ENCODE measurements around the gene OCA2. TPM values are rescaled to one million over a fixed set of nuclear protein-coding genes. Genes with fewer than 3 reads are reported as not detected.
"Not testable (repeated sequence)": the region's sequence is repeated elsewhere in the genome, so short reads cannot be mapped to it uniquely, and the experiment has no call there.

Gene OCA2
- total RNA-seq, 1 donor from 2014 or later: not detected

GRCh38 chr15:28023933-28024888 is 74.9 kb downstream of the OCA2 start:
- DNase-seq (ENCODE audit: low read depth in 2 of 2): no peak

GRCh38 chr15:28023422-28023821 is 75.7 kb downstream of the OCA2 start:
- no peak for DNase-seq (ENCODE audit: low read depth in 2 of 2)

- DNase-seq (ENCODE audit: low read depth in 2 of 2): no peak
Measured at GRCh38 chr15:28022961-28023360, 76.2 kb downstream of the OCA2 start.

- DNase-seq (ENCODE audit: low read depth in 2 of 2): no peak
Measured at GRCh38 chr15:28022181-28022580, 76.9 kb downstream of the OCA2 start.

- peak in 1 of 2 donors; percentile 16 for DNase-seq (ENCODE audit: low read depth in 2 of 2)
Measured at GRCh38 chr15:28021281-28022039, 77.7 kb downstream of the OCA2 start.

GRCh38 chr15:28020644-28021043 is 78.5 kb downstream of the OCA2 start:
- DNase-seq (ENCODE audit: low read depth in 2 of 2): no peak

GRCh38 chr15:28019594-28020309 is 79.4 kb downstream of the OCA2 start:
- no peak for DNase-seq (ENCODE audit: low read depth in 2 of 2)

GRCh38 chr15:28018291-28019044 is 80.6 kb downstream of the OCA2 start:
- DNase-seq (ENCODE audit: low read depth in 2 of 2): no peak

GRCh38 chr15:28017423-28017924 is 81.6 kb downstream of the OCA2 start:
- no peak for DNase-seq (ENCODE audit: low read depth in 2 of 2)

- no peak for DNase-seq (ENCODE audit: low read depth in 2 of 2)
Measured at GRCh38 chr15:28015855-28016254, 83.3 kb downstream of the OCA2 start.

- no peak for DNase-seq (ENCODE audit: low read depth in 2 of 2)
Measured at GRCh38 chr15:28014623-28015200, 84.4 kb downstream of the OCA2 start.

GRCh38 chr15:28013976-28014375 is 85.1 kb downstream of the OCA2 start:
- DNase-seq (ENCODE audit: low read depth in 2 of 2): no peak

- DNase-seq (ENCODE audit: low read depth in 2 of 2): no peak
Measured at GRCh38 chr15:28013480-28013879, 85.6 kb downstream of the OCA2 start.

- no peak for DNase-seq (ENCODE audit: low read depth in 2 of 2)
Measured at GRCh38 chr15:28012231-28012630, 86.9 kb downstream of the OCA2 start.

- not testable (repeated sequence) for DNase-seq (ENCODE audit: low read depth in 2 of 2)
Measured at GRCh38 chr15:28008175-28008574, 90.9 kb downstream of the OCA2 start.

GRCh38 chr15:28006116-28006905 is 92.8 kb downstream of the OCA2 start:
- no peak for DNase-seq (ENCODE audit: low read depth in 2 of 2)

- no peak for DNase-seq (ENCODE audit: low read depth in 2 of 2)
Measured at GRCh38 chr15:28005004-28005527, 94.0 kb downstream of the OCA2 start.

- DNase-seq (ENCODE audit: low read depth in 2 of 2): no peak
Measured at GRCh38 chr15:28004143-28005003, 94.7 kb downstream of the OCA2 start.
